ENCODE measurements around the gene INSIG1. TPM values are rescaled to one million over a fixed set of nuclear protein-coding genes. Genes with fewer than 3 reads are reported as not detected.

Gene INSIG1
- total RNA-seq, 1 donor from 2014 or later = 18.0 TPM

GRCh38 chr7:155312633-155313032 lies 15.0 kb downstream of the INSIG1 start:
- H3K4me1 ChIP-seq = no peaks in the 10 kb centered on the region
- H3K4me3 ChIP-seq = no peak overlapping the region
- H3K27me3 ChIP-seq = no peaks in the 10 kb centered on the region
- no peaks in the 10 kb centered on the region for H3K9me3 ChIP-seq
- no peak for TF ChIP-seq CTCF (IDR thresholded peaks at IDR 0.05)
- DNase-seq (ENCODE audit: low spot score in 2 of 2) = no peak
- H3K36me3 ChIP-seq = peaks cover 5 to 28% of the 10 kb centered on the region in 2 donors
- H3K27ac ChIP-seq = no peak overlapping the region
- intact Hi-C loops (cut with DNase I) = no loop called here

GRCh38 chr7:155313096-155313495 lies 15.4 kb downstream of the INSIG1 start:
- TF ChIP-seq CTCF (IDR thresholded peaks at IDR 0.05) = no peak
- Histone ChIP-seq H3K27me3 (no peaks in the 10 kb centered on the region), H3K4me3 (no peak overlapping the region), H3K9me3 (no peaks in the 10 kb centered on the region), H3K27ac (no peak overlapping the region), H3K4me1 (no peaks in the 10 kb centered on the region), H3K36me3 (peaks cover 5 to 25% of the 10 kb centered on the region in 2 donors)
- intact Hi-C loops (cut with DNase I) = no loop called here
- DNase-seq (ENCODE audit: low spot score in 2 of 2) = no peak

GRCh38 chr7:155315977-155316376 lies 18.3 kb downstream of the INSIG1 start:
- TF ChIP-seq CTCF (IDR thresholded peaks at IDR 0.05) = no peak
- no peak overlapping the region for H3K27ac ChIP-seq
- no peaks in the 10 kb centered on the region for H3K4me1 ChIP-seq
- DNase-seq (ENCODE audit: low spot score in 2 of 2) = no peak
- no peaks in the 10 kb centered on the region for H3K27me3 ChIP-seq
- no peaks in the 10 kb centered on the region for H3K36me3 ChIP-seq
- no peak overlapping the region for H3K4me3 ChIP-seq
- intact Hi-C loops (cut with DNase I) = no loop called here
- H3K9me3 ChIP-seq = no peaks in the 10 kb centered on the region

- intact Hi-C loops (cut with DNase I) = no loop called here
- Histone ChIP-seq H3K4me1 (no peaks in the 10 kb centered on the region), H3K36me3 (no peaks in the 10 kb centered on the region)
Observed at GRCh38 chr7:155316427-155317113, 18.9 kb downstream of the INSIG1 start.

GRCh38 chr7:155317114-155317434 lies 19.4 kb downstream of the INSIG1 start:
- Histone ChIP-seq H3K9me3 (no peaks in the 10 kb centered on the region), H3K27me3 (no peaks in the 10 kb centered on the region), H3K4me1 (no peaks in the 10 kb centered on the region), H3K27ac (no peak overlapping the region), H3K4me3 (no peak overlapping the region), H3K36me3 (no peaks in the 10 kb centered on the region)
- no peak for TF ChIP-seq CTCF (IDR thresholded peaks at IDR 0.05)
- DNase-seq (ENCODE audit: low spot score in 2 of 2) = no peak
- intact Hi-C loops (cut with DNase I) = no loop called here

More at GRCh38 chr7:155316427-155317113, 18.9 kb downstream of the INSIG1 start:
- H3K4me3 ChIP-seq = no peak overlapping the region
- no peak for TF ChIP-seq CTCF (IDR thresholded peaks at IDR 0.05)
- H3K27ac ChIP-seq = no peak overlapping the region
- H3K9me3 ChIP-seq = no peaks in the 10 kb centered on the region
- DNase-seq (ENCODE audit: low spot score in 2 of 2) = no peak
- H3K27me3 ChIP-seq = no peaks in the 10 kb centered on the region

- H3K9me3 ChIP-seq = no peaks in the 10 kb centered on the region
- intact Hi-C loops (cut with DNase I) = no loop called here
- TF ChIP-seq CTCF (IDR thresholded peaks at IDR 0.05) = no peak
- no peaks in the 10 kb centered on the region for H3K4me1 ChIP-seq
- H3K36me3 ChIP-seq = no peaks in the 10 kb centered on the region
- no peak overlapping the region for H3K27ac ChIP-seq
- no peaks in the 10 kb centered on the region for H3K27me3 ChIP-seq
- no peak for DNase-seq (ENCODE audit: low spot score in 2 of 2)
- H3K4me3 ChIP-seq = no peak overlapping the region
Observed at GRCh38 chr7:155318245-155318644, 20.6 kb downstream of the INSIG1 start.

All from ascending aorta (tissue), 2 donors.